HFF-Myc (cell line): Measurements from ENCODE around the gene FRS3.
A peak's percentile ranks its signal among the peaks of the same experiment; 100 is the strongest.

Experiments used
- DNase-seq: peaks from one replicate; pipeline ENCODE4 v3.0.0-alpha.2; 2011; ENCODE audit warnings: low read depth; ENCODE audit errors: extremely low read depth
- H3K4me3 ChIP-seq: replicated peaks from 2 replicates; pipeline ENCODE4 v1.5.1; 2011; ENCODE audit warnings: low read depth, mild to moderate bottlenecking, control low read depth, low read length
- CTCF ChIP-seq: IDR thresholded peaks from 2 replicates; pipeline ENCODE4 v1.5.1; 2012; ENCODE audit warnings: mild to moderate bottlenecking, low read depth, low read length, control low read depth; ENCODE audit errors: missing control alignments

FRS3 gene

GRCh38 chr6:41805830-41806774, 26.4 kb upstream of the FRS3 start:
- H3K4me3 ChIP-seq, result no peak overlapping the region
- DNase-seq, result no peak
- TF ChIP-seq CTCF, result no peak

DNA sequence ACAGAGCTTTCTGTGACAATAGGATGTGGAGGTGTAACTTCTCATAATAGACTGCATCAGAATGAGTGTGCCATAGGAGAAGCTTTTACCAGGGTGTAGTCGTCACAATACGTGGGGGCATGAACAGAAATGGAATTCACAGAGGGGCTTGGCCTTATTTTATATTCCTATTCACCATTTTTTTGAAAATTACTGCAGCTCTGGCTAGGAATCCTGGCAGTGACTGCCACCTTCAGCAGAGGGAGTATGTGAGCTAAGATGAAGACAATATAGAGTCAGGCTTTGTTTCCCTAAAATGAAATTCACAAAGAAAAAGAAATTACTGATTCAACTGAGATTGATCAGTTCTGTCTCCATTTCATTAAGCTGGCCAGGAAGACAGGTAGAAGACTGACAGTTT, 21.7 kb upstream of the FRS3 start:
- no peak overlapping the region for H3K4me3 ChIP-seq
- no peak for DNase-seq
- TF ChIP-seq CTCF, result peak; percentile 67

- no peak for DNase-seq
- no peak overlapping the region for H3K4me3 ChIP-seq
- TF ChIP-seq CTCF, result no peak
These were observed 19.8 kb upstream of the FRS3 start for GRCh38 chr6:41799559-41799911.

DNA sequence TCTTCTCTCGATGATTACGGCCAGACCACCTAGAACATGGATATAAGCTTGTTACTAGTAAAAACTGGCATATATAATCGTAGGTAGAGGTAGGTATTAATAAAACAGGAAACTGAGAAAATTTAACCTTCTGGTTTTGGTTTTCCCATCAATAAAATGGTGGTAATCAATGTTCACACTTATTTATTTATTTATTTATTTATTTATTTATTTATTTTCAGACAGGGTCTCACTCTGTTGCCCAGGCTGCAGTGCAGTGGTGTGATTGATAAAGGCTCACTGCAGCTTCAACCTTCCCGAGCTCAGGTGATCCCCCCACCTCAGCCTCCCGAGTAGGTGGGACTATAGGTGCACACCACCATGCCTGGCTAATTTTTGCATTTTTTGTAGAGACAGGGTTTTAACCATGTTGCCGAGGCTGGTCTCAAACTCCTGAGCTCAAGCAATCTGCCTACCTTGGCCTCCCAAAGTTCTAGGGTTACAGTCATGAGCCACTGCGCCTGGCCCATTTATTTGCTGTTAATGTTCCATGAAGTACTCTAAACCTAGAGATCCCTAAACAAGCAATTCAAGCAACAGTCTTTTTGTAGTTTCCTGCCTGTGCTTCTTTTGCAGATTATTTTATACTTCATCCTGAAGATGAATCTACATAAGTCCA, 19.3 kb upstream of the FRS3 start:
- DNase-seq, result no peak
- H3K4me3 ChIP-seq, result no peak overlapping the region
- TF ChIP-seq CTCF, result no peak

GRCh38 chr6:41796474-41796873, 16.8 kb upstream of the FRS3 start:
- no peak overlapping the region for H3K4me3 ChIP-seq
- TF ChIP-seq CTCF, result no peak
- no peak for DNase-seq

DNA sequence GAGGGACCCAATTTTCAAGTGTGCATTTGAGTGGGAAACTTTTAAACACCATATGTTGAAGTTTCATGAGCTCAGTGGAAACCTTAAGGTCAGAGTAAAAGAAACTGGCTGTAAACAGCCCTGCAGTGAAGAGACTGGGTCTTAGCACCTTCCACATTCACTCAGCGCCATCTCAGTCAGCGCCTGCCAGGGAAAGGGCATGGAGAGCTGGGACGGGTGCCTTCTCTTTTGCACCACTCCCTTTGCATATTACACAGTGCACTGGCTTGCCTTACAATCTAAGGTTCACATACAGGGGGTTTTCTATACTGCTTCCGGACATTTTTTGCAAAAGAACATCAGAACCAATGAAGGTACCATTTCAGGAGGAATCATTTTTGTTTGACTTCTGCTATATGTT, 12.3 kb upstream of the FRS3 start:
- H3K4me3 ChIP-seq, result no peak overlapping the region
- no peak for DNase-seq
- no peak for TF ChIP-seq CTCF
